Measurements from ENCODE around the gene TCERG1L.

- TF ChIP-seq POLR2AphosphoS5 (IDR thresholded peaks at IDR 0.05; ENCODE audit: low read depth) (no peak), CTCF (IDR thresholded peaks at IDR 0.05; ENCODE audit: insufficient read depth, low read length) (no peak), REST (IDR thresholded peaks at IDR 0.05; ENCODE audit: insufficient replicate concordance, low read depth) (no peak), GABPA (IDR thresholded peaks at IDR 0.05; ENCODE audit: low read depth) (no peak), SPI1 (IDR thresholded peaks at IDR 0.05; ENCODE audit: borderline replicate concordance, low read depth) (no peak)
These were observed 73.4 kb downstream of the TCERG1L start for GRCh38 chr10:131237991-131238651.
